ENCODE measurements around the gene PRSS35. TPM values are rescaled to one million over a fixed set of nuclear protein-coding genes. Genes with fewer than 3 reads are reported as not detected.

The PRSS35 gene
- total RNA-seq, 1 experiment from 2014 or later = 0.10 TPM

DNA sequence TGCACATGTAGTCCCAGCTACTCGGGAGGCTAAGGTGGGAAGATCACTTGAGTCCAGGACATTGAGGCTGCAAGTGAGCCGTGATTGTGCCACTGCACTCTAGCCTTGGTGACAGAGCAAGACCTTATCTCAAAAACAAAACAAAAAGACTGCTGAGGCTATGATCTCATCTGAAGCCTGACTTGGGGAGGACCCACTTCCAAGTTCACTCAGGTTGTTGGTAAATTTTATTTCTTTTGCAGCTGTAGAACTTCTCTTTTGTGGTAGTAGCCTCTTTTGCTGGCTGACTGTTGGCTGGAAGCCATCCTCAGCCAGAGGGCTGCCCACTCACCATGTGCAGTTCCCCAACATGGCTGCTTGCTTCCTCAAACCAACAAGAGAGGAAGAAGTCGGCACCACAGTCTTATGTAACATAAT, 44.7 kb upstream of the PRSS35 start:
- TF ChIP-seq TCF7L2 (IDR thresholded peaks at IDR 0.05; ENCODE audit: low read depth, low read length) (no peak), SIN3A (IDR thresholded peaks at IDR 0.05; ENCODE audit: borderline replicate concordance, insufficient read depth, low read depth, low read length) (no peak), POLR2AphosphoS5 (IDR thresholded peaks at IDR 0.05; ENCODE audit: low read depth, low read length) (no peak)
- TF ChIP-seq, protein P1, sequence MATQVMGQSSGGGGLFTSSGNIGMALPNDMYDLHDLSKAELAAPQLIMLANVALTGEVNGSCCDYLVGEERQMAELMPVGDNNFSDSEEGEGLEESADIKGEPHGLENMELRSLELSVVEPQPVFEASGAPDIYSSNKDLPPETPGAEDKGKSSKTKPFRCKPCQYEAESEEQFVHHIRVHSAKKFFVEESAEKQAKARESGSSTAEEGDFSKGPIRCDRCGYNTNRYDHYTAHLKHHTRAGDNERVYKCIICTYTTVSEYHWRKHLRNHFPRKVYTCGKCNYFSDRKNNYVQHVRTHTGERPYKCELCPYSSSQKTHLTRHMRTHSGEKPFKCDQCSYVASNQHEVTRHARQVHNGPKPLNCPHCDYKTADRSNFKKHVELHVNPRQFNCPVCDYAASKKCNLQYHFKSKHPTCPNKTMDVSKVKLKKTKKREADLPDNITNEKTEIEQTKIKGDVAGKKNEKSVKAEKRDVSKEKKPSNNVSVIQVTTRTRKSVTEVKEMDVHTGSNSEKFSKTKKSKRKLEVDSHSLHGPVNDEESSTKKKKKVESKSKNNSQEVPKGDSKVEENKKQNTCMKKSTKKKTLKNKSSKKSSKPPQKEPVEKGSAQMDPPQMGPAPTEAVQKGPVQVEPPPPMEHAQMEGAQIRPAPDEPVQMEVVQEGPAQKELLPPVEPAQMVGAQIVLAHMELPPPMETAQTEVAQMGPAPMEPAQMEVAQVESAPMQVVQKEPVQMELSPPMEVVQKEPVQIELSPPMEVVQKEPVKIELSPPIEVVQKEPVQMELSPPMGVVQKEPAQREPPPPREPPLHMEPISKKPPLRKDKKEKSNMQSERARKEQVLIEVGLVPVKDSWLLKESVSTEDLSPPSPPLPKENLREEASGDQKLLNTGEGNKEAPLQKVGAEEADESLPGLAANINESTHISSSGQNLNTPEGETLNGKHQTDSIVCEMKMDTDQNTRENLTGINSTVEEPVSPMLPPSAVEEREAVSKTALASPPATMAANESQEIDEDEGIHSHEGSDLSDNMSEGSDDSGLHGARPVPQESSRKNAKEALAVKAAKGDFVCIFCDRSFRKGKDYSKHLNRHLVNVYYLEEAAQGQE (IDR thresholded peaks at IDR 0.05; ENCODE audit: insufficient read depth in 1 of 2, low read depth in 2 of 2, low read length in 1 of 2) = no peak
- TF ChIP-seq, protein P2, sequence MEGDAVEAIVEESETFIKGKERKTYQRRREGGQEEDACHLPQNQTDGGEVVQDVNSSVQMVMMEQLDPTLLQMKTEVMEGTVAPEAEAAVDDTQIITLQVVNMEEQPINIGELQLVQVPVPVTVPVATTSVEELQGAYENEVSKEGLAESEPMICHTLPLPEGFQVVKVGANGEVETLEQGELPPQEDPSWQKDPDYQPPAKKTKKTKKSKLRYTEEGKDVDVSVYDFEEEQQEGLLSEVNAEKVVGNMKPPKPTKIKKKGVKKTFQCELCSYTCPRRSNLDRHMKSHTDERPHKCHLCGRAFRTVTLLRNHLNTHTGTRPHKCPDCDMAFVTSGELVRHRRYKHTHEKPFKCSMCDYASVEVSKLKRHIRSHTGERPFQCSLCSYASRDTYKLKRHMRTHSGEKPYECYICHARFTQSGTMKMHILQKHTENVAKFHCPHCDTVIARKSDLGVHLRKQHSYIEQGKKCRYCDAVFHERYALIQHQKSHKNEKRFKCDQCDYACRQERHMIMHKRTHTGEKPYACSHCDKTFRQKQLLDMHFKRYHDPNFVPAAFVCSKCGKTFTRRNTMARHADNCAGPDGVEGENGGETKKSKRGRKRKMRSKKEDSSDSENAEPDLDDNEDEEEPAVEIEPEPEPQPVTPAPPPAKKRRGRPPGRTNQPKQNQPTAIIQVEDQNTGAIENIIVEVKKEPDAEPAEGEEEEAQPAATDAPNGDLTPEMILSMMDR (IDR thresholded peaks at IDR 0.05) = no peak
- no peaks in the 10 kb centered on the region for H3K36me3 ChIP-seq (ENCODE audit: control insufficient read depth, insufficient read depth, low read length)
- in situ Hi-C loops (cut with HindIII; ENCODE audit: low pct_unique_long_range_greater_than_20kb, low sequenced_read_pairs) (no loop called here), intact Hi-C loops (cut with micrococcal nuclease; ENCODE audit: unreplicated experiment) (no loop called here)
- ATAC-seq (no peak), DNase-seq (ENCODE audit: low read depth, low spot score) (no peak)
- no peak overlapping the region for H3K4me3 ChIP-seq (ENCODE audit: low read depth in 2 of 2, low read length in 2 of 2)
- ChIA-PET CTCF (no interaction called here), POLR2A (no interaction called here)
- no peak overlapping the region for H3K27ac ChIP-seq (ENCODE audit: low read length)
- no peaks in the 10 kb centered on the region for H3K9me3 ChIP-seq (ENCODE audit: control insufficient read depth, insufficient read depth, low read depth, low read length)
- H3K4me1 ChIP-seq (ENCODE audit: control insufficient read depth, insufficient read depth, low read length) = no peaks in the 10 kb centered on the region
- H3K27me3 ChIP-seq (ENCODE audit: control insufficient read depth, insufficient read depth, low read length) = no peaks in the 10 kb centered on the region
- no TSS peak for BruUV-seq (replicated peaks)

DNA sequence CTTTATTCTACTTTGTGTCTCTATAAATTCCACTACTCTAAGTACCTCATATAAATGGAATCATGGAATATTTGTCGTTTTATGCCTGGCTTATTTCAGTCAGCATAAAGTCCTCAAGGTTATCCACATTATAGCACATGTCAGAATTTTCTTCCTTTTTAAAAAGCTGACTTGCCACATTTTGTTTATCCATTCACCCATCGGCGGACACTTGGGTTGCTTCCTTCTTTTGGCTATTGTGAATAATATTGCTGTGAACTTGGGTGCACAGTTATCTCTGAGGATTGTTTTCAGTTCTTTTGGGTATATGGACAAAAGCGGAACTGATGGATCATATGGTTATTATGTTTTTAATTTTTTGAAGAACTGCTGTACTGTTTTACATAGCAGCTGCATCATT, 42.3 kb upstream of the PRSS35 start:
- Histone ChIP-seq H3K4me1 (ENCODE audit: control insufficient read depth, insufficient read depth, low read length) (no peaks in the 10 kb centered on the region), H3K9me3 (ENCODE audit: control insufficient read depth, insufficient read depth, low read depth, low read length) (no peaks in the 10 kb centered on the region), H3K27ac (ENCODE audit: low read length) (no peak overlapping the region), H3K36me3 (ENCODE audit: control insufficient read depth, insufficient read depth, low read length) (no peaks in the 10 kb centered on the region), H3K4me3 (ENCODE audit: low read depth in 2 of 2, low read length in 2 of 2) (no peak overlapping the region), H3K27me3 (ENCODE audit: control insufficient read depth, insufficient read depth, low read length) (no peaks in the 10 kb centered on the region)
- in situ Hi-C loops (cut with HindIII; ENCODE audit: low pct_unique_long_range_greater_than_20kb, low sequenced_read_pairs) = no loop called here
- intact Hi-C loops (cut with micrococcal nuclease; ENCODE audit: unreplicated experiment) = no loop called here
- TF ChIP-seq TCF7L2 (IDR thresholded peaks at IDR 0.05; ENCODE audit: low read depth, low read length) (no peak), SIN3A (IDR thresholded peaks at IDR 0.05; ENCODE audit: borderline replicate concordance, insufficient read depth, low read depth, low read length) (no peak), POLR2AphosphoS5 (IDR thresholded peaks at IDR 0.05; ENCODE audit: low read depth, low read length) (no peak)
- TF ChIP-seq, protein P1 (IDR thresholded peaks at IDR 0.05; ENCODE audit: insufficient read depth in 1 of 2, low read depth in 2 of 2, low read length in 1 of 2) = no peak
- TF ChIP-seq, protein P2 (IDR thresholded peaks at IDR 0.05) = no peak
- POLR2A ChIA-PET = no interaction called here
- no TSS peak for BruUV-seq (replicated peaks)
- CTCF ChIA-PET = interaction anchor here (1.0 kb wide), 1 partner anchor 66 kb away, joined by 3 read pairs; no protein-coding TSS in a partner anchor
- ATAC-seq = no peak
- no peak for DNase-seq (ENCODE audit: low read depth, low spot score)
